Gastrocnemius medialis (tissue), 4 donors: ENCODE measurements around the gene IQGAP2. TPM values are rescaled to one million over a fixed set of nuclear protein-coding genes. Genes with fewer than 3 reads are reported as not detected.

Experiments used
- ATAC-seq, 2 donors: fragments of 150-250 bp; one replicate each; pipeline ENCODE4 v1.9.1; 2016
- DNase-seq, 2 donors: peaks; one replicate each; pipeline ENCODE4 v3.0.0-alpha.2; 2019
- H3K27ac ChIP-seq, 4 donors: fragments of 200-600 bp; sonication (generic); 1 replicate in 1 of 4; 2 replicates in 3 of 4; pipeline ENCODE4 v1.5.1; 2016 to 2018; ENCODE audit warnings: mild to moderate bottlenecking in 2 of 4, moderate library complexity in 1 of 4
- H3K27me3 ChIP-seq, 3 donors: fragments of 200-600 bp; sonication (generic) in 2 of 3; 1 replicate in 1 of 3; 2 replicates in 2 of 3; pipeline versions ENCODE4 v1.5.1 to v1.6.0; 2016 to 2019; ENCODE audit warnings: mild to moderate bottlenecking in 1 of 3, moderate library complexity in 1 of 3
- H3K36me3 ChIP-seq, 2 donors: fragments of 200-600 bp; sonication (generic) in 1 of 2; one replicate each; pipeline ENCODE4 v1.5.1; 2017 to 2018
- H3K4me1 ChIP-seq, 2 donors: fragments of 200-600 bp; sonication (generic) in 1 of 2; one replicate each; pipeline ENCODE4 v1.5.1; 2016 to 2017; ENCODE audit warnings: mild to moderate bottlenecking in 2 of 2
- H3K4me3 ChIP-seq, 4 donors: fragments of 200-600 bp; sonication (generic) in 3 of 4; 1 replicate in 1 of 4; 2 replicates in 3 of 4; pipeline ENCODE4 v1.5.1; 2016 to 2019; ENCODE audit warnings: mild to moderate bottlenecking in 2 of 4
- H3K9me3 ChIP-seq, 3 donors: fragments of 200-600 bp; sonication (generic) in 2 of 3; 1 replicate in 1 of 3; 2 replicates in 2 of 3; pipeline ENCODE4 v1.5.1; 2016 to 2019
- CTCF ChIP-seq, 5 experiments: fragments of 450-650 bp in 3 of 5; fragments of 200-600 bp in 2 of 5; sonication (generic) in 2 of 5; IDR thresholded peaks in 4 of 5; conservative IDR thresholded peaks in 1 of 5; 1 replicate in 4 of 5; 2 replicates in 1 of 5; pipeline ENCODE4 v1.5.1; 2016 to 2019; ENCODE audit warnings: antibody characterized with exemption in 5 of 5, mild to moderate bottlenecking in 3 of 5, moderate library complexity in 3 of 5
- POLR2A ChIP-seq, 2 donors: fragments of 450-650 bp; IDR thresholded peaks; one replicate each; pipeline ENCODE4 v1.6.1; 2017; ENCODE audit warnings: antibody characterized with exemption in 2 of 2, mild to moderate bottlenecking in 2 of 2, moderate library complexity in 2 of 2
- in situ Hi-C, 4 donors: fragments of 200-750 bp; cut with MboI; loops; one replicate each; pipeline versions ENCODE4 v1.15.0 to v1.8.0; 2017; ENCODE audit warnings: low sequenced_read_pairs in 4 of 4
- intact Hi-C: fragments of 100-400 bp; cut with DNase I; formaldehyde crosslinking; loops from one replicate; pipeline ENCODE4 v1.15.1; 2023; ENCODE audit warnings: low total_unique reads
- total RNA-seq, 4 donors: library from RNA; depleted of rRNA; stranded (reverse); fragments of >200 nt; gene quantifications; one replicate each; pipeline versions ENCODE4 v1.1.0 to v1.2.3, GENCODE V29; 2016

IQGAP2 gene
- total RNA-seq, 4 donors from 2014 or later: 1.5 to 6.8 (median 2.5) TPM

DNA sequence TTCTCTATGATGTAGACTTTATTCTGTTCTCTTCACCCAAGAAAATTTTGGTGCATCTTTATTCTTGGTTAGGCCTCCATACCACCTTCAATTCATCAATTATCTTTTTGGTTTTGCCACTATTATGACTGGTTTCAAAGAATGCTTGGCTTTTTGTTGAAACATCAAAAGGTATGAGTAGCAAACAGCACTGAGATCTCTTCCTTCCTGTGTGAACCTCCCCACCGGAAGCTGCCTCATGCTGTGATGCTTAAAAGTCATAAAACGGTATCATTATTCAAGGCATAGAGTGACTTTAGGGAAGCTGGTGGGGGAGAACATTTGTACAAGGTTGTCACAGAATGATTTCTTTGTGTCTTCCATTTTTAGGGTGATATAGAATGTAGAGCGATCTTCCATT is 70.6 kb downstream of the IQGAP2 start:
- H3K4me1 ChIP-seq: no peaks in the 10 kb centered on the region
- H3K36me3 ChIP-seq: no peaks in the 10 kb centered on the region
- DNase-seq (no peak), ATAC-seq (no peak)
- H3K27me3 ChIP-seq: no peaks in the 10 kb centered on the region
- intact Hi-C loops (no loop called here), in situ Hi-C loops (no loop called here)
- no peaks in the 10 kb centered on the region for H3K9me3 ChIP-seq
- H3K27ac ChIP-seq: no peak overlapping the region
- no peak overlapping the region for H3K4me3 ChIP-seq
- TF ChIP-seq CTCF (IDR thresholded peaks at IDR 0.05 in 4 of 5, conservative IDR thresholded peaks at IDR 0.05 in 1 of 5) (no peak), POLR2A (IDR thresholded peaks at IDR 0.05) (no peak)

DNA sequence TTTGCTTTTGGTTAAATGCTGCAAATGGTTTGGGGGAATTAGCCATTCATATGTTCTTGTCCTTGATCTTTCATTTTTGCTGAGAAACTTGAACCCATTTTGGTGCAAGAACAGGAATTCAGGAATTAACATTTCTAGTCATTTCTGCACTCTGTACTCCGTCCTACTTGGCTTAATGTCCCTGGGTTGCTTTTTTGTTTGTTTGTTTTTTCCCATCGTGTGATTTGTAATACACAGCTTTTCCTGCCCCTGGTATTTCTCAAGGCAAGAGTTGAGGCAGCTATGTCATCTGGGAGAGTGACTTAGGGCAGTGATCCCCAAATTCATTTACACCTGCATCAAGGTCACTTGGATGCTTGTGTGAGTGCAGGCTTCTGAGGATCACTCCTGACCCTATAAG is 71.3 kb downstream of the IQGAP2 start:
- TF ChIP-seq CTCF (IDR thresholded peaks at IDR 0.05 in 4 of 5, conservative IDR thresholded peaks at IDR 0.05 in 1 of 5) (no peak), POLR2A (IDR thresholded peaks at IDR 0.05) (no peak)
- Histone ChIP-seq H3K4me1 (no peaks in the 10 kb centered on the region), H3K27me3 (no peaks in the 10 kb centered on the region), H3K4me3 (no peak overlapping the region), H3K36me3 (no peaks in the 10 kb centered on the region), H3K9me3 (no peaks in the 10 kb centered on the region), H3K27ac (no peak overlapping the region)
- intact Hi-C loops: no loop called here
- in situ Hi-C loops: no loop called here
- ATAC-seq (no peak), DNase-seq (no peak)

- TF ChIP-seq POLR2A (IDR thresholded peaks at IDR 0.05): no peak
- TF ChIP-seq CTCF (IDR thresholded peaks at IDR 0.05 in 4 of 5, conservative IDR thresholded peaks at IDR 0.05 in 1 of 5): no peak
- in situ Hi-C loops (no loop called here), intact Hi-C loops (no loop called here)
- ATAC-seq (no peak), DNase-seq (no peak)
- no peak overlapping the region for H3K4me3 ChIP-seq
- H3K9me3 ChIP-seq: no peaks in the 10 kb centered on the region
- no peak overlapping the region for H3K27ac ChIP-seq
- no peaks in the 10 kb centered on the region for H3K27me3 ChIP-seq
- H3K36me3 ChIP-seq: no peaks in the 10 kb centered on the region
- no peaks in the 10 kb centered on the region for H3K4me1 ChIP-seq
Measured at GRCh38 chr5:76475385-76475784, 72.3 kb downstream of the IQGAP2 start.

DNA sequence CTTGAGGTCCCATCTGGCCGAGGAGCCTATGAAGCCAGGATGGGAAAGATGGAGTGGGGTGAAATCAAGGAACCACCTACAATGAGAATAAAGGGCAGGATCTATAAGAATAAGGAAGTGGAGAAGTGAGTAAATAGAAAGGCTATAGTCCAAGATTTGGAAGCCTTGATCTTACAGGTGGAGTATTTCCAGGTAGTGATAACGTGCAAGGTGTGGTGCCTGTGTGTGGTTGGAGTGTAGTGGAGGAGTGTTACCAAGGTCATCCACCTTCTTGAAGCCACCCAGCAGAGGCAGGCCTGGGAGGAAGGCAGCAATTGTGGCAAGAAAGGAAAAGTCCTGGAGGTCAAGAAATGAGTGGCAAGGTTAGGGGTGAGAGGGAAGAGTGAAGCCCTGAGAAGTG is 72.9 kb downstream of the IQGAP2 start:
- H3K4me3 ChIP-seq: no peak overlapping the region
- no peaks in the 10 kb centered on the region for H3K27me3 ChIP-seq
- intact Hi-C loops: no loop called here
- no peak for ATAC-seq
- DNase-seq: no peak
- no peaks in the 10 kb centered on the region for H3K9me3 ChIP-seq
- in situ Hi-C loops: no loop called here
- H3K4me1 ChIP-seq: no peaks in the 10 kb centered on the region
- TF ChIP-seq POLR2A (IDR thresholded peaks at IDR 0.05): no peak
- no peak for TF ChIP-seq CTCF (IDR thresholded peaks at IDR 0.05 in 4 of 5, conservative IDR thresholded peaks at IDR 0.05 in 1 of 5)
- H3K27ac ChIP-seq: no peak overlapping the region
- H3K36me3 ChIP-seq: no peaks in the 10 kb centered on the region

DNA sequence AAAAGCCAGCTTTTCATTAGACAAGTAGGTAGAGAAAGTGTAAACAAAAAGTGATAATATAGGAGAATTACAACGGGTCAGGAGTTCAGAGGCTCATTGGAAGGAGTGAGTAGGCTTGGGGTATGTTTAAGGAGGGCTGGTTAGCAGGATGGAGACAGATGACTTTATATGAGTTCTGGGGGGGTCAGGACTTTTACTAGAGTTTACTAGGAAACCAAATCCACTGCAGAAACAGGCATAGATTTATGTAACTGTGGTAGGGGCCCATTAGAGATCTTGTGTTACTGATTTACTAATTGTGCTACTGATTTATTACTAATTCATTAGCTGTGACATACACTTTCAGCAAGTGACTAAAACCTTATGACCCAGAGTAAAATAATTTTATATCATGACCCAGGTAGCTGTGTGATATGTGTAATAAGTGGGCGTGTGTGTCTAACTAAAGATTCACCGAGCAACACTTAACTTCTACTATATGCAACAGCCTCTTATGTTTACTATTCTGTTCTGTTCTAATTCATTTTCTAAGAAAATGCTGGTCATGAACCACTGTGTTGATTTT is 73.5 kb downstream of the IQGAP2 start:
- DNase-seq (no peak), ATAC-seq (no peak)
- in situ Hi-C loops (no loop called here), intact Hi-C loops (no loop called here)
- Histone ChIP-seq H3K4me3 (no peak overlapping the region), H3K4me1 (no peaks in the 10 kb centered on the region), H3K27ac (no peak overlapping the region), H3K27me3 (no peaks in the 10 kb centered on the region), H3K9me3 (no peaks in the 10 kb centered on the region), H3K36me3 (no peaks in the 10 kb centered on the region)
- TF ChIP-seq CTCF (IDR thresholded peaks at IDR 0.05 in 4 of 5, conservative IDR thresholded peaks at IDR 0.05 in 1 of 5) (no peak), POLR2A (IDR thresholded peaks at IDR 0.05) (no peak)
